AG04449 (cell line): ENCODE measurements around the gene SAMSN1.
"Not testable (repeated sequence)": the region's sequence is repeated elsewhere in the genome, so short reads cannot be mapped to it uniquely, and the experiment has no call there.

Experiments used
- CTCF ChIA-PET: fragments of 350-600 bp; formaldehyde crosslinking; extraction: SDS; loops from one replicate; lab custom pipeline; 2021; ENCODE audit warnings: antibody characterized with exemption; lab: Yijun Ruan, JAX
- POLR2A ChIA-PET: fragments of 400-600, 350-600 bp; formaldehyde crosslinking; extraction: SDS; loops from one replicate; lab custom pipeline; 2020; ENCODE audit warnings: antibody characterized with exemption, inconsistent platforms; lab: Yijun Ruan, JAX
- DNase-seq: peaks from one replicate; pipeline ENCODE4 v3.0.0-alpha.2; 2010; ENCODE audit warnings: low read depth, low spot score
- H3K4me3 ChIP-seq: 2 replicates; pipeline ENCODE4 v1.5.1; 2011; ENCODE audit warnings: low read depth, mild to moderate bottlenecking, control low read depth, low read length
- CTCF ChIP-seq: IDR thresholded peaks from one replicate; pipeline ENCODE4 v1.5.1; 2011; ENCODE audit warnings: mild to moderate bottlenecking, moderate library complexity, low read length, control low read depth, inconsistent platforms; ENCODE audit not compliant: insufficient read depth; ENCODE audit errors: missing control alignments

Gene SAMSN1

GRCh38 chr21:14547834-14548513 is 1.9 kb upstream of the SAMSN1 start:
- POLR2A ChIA-PET, result no interaction called here
- no peak for DNase-seq
- CTCF ChIA-PET, result no interaction called here
- TF ChIP-seq CTCF, result no peak
- H3K4me3 ChIP-seq, result no peak overlapping the region

GRCh38 chr21:14546719-14547118 is 604 bp upstream of the SAMSN1 start:
- DNase-seq, CTCF ChIA-PET, POLR2A ChIA-PET, H3K4me3 ChIP-seq: not testable (repeated sequence)

GRCh38 chr21:14543983-14544382 is 2.1 kb downstream of the SAMSN1 start:
- DNase-seq, result no peak
- TF ChIP-seq CTCF, result no peak
- H3K4me3 ChIP-seq, result no peak overlapping the region
- CTCF ChIA-PET, result no interaction called here
- POLR2A ChIA-PET, result no interaction called here

- TF ChIP-seq CTCF, result no peak
- CTCF ChIA-PET, result no interaction called here
- H3K4me3 ChIP-seq, result no peak overlapping the region
- POLR2A ChIA-PET, result no interaction called here
- DNase-seq, result no peak
Measured at GRCh38 chr21:14542638-14543037, 3.5 kb downstream of the SAMSN1 start.

GRCh38 chr21:14541841-14542490 is 4.1 kb downstream of the SAMSN1 start:
- POLR2A ChIA-PET, result no interaction called here
- no peak for TF ChIP-seq CTCF
- CTCF ChIA-PET, result no interaction called here
- H3K4me3 ChIP-seq, result no peak overlapping the region
- DNase-seq, result no peak

- no peak for DNase-seq
- POLR2A ChIA-PET, result no interaction called here
- no peak for TF ChIP-seq CTCF
- CTCF ChIA-PET, result no interaction called here
- no peak overlapping the region for H3K4me3 ChIP-seq
Measured at GRCh38 chr21:14538483-14538882, 7.6 kb downstream of the SAMSN1 start.

- ChIA-PET CTCF (no interaction called here), POLR2A (no interaction called here)
- H3K4me3 ChIP-seq, result no peak overlapping the region
- no peak for TF ChIP-seq CTCF
- no peak for DNase-seq
Measured at GRCh38 chr21:14536929-14537328, 9.2 kb downstream of the SAMSN1 start.
